ENCODE results near the gene SYNGAP1.

DNA sequence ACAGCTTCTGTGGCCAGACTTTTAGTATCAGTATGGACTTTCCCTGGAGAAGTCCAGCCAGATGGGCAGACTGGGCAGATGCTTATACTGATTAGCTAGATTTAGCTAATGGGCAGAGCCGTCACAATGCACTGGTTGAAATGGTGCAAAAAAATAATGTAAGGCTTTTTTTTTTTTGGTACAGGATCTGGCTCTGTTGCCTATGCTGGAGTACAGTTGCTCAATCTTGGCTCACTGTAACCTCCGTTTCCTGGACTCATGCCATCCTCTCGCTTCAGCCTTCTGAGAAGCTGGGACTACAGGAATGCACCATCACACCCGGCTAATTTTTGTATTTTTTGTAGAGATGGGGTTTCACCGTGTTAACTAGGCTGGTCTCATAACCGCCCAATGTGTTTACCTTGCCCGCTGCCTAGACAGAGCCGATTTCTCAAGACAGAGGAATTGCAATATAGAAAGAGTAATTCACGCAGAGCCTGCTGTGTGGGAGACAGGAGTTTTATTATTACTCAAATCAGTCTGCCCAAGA, 44.7 kb upstream of the SYNGAP1 start:
- TF ChIP-seq, protein P1, sequence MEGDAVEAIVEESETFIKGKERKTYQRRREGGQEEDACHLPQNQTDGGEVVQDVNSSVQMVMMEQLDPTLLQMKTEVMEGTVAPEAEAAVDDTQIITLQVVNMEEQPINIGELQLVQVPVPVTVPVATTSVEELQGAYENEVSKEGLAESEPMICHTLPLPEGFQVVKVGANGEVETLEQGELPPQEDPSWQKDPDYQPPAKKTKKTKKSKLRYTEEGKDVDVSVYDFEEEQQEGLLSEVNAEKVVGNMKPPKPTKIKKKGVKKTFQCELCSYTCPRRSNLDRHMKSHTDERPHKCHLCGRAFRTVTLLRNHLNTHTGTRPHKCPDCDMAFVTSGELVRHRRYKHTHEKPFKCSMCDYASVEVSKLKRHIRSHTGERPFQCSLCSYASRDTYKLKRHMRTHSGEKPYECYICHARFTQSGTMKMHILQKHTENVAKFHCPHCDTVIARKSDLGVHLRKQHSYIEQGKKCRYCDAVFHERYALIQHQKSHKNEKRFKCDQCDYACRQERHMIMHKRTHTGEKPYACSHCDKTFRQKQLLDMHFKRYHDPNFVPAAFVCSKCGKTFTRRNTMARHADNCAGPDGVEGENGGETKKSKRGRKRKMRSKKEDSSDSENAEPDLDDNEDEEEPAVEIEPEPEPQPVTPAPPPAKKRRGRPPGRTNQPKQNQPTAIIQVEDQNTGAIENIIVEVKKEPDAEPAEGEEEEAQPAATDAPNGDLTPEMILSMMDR (IDR thresholded peaks at IDR 0.05): no peak
- TF ChIP-seq POLR2A (IDR thresholded peaks at IDR 0.05): no peak
